Vagina (tissue), 2 donors: Measurements from ENCODE around the gene PRF1.

ENCODE experiments used
- CTCF ChIP-seq, 3 experiments: fragments of 450-650 bp in 2 of 3; fragments of 200-600 bp in 1 of 3; sonication (generic) in 1 of 3; IDR thresholded peaks; one replicate each; pipeline ENCODE4 v1.5.1; 2017 to 2019; ENCODE audit warnings: antibody characterized with exemption in 3 of 3, mild to moderate bottlenecking in 2 of 3, moderate library complexity in 2 of 3
- POLR2A ChIP-seq, 2 donors: fragments of 450-650 bp; IDR thresholded peaks; one replicate each; pipeline ENCODE4 v1.6.1; 2017; ENCODE audit warnings: antibody characterized with exemption in 2 of 2, mild to moderate bottlenecking in 2 of 2, moderate library complexity in 2 of 2

GRCh38 chr10:70561070-70561469 lies 41.5 kb downstream of the PRF1 start:
- TF ChIP-seq POLR2A (IDR thresholded peaks at IDR 0.05), result no peak
- no peak for TF ChIP-seq CTCF (IDR thresholded peaks at IDR 0.05)
